M059J (cell line): ENCODE measurements around the gene IER2. TPM values are rescaled to one million over a fixed set of nuclear protein-coding genes. Genes with fewer than 3 reads are reported as not detected.
A peak's percentile ranks its signal among the peaks of the same experiment; 100 is the strongest.

ENCODE experiments used
- DNase-seq: peaks from one replicate; pipeline ENCODE4 v3.0.0-alpha.2; 2012; ENCODE audit warnings: low read depth
- total RNA-seq: library from RNA; depleted of rRNA; stranded (reverse); fragments of >200 nt; shearing (Covaris generic); gene quantifications from 2 replicates; pipeline ENCODE4 v1.2.3, GENCODE V29; 2014

Gene IER2
- total RNA-seq, 1 experiment from 2014 or later = 33.0 TPM

GRCh38 chr19:13118424-13119193 lies 31.6 kb upstream of the IER2 start:
- DNase-seq = peak; percentile 59

GRCh38 chr19:13119627-13120026 lies 30.6 kb upstream of the IER2 start:
- DNase-seq = no peak

- no peak for DNase-seq
Measured at GRCh38 chr19:13120031-13120430, 30.2 kb upstream of the IER2 start.

GRCh38 chr19:13120817-13121216 lies 29.4 kb upstream of the IER2 start:
- DNase-seq = no peak

- no peak for DNase-seq
Measured at GRCh38 chr19:13121551-13122274, 28.5 kb upstream of the IER2 start.

GRCh38 chr19:13122275-13122878 lies 27.8 kb upstream of the IER2 start:
- no peak for DNase-seq

GRCh38 chr19:13122980-13123957 lies 26.9 kb upstream of the IER2 start:
- no peak for DNase-seq

GRCh38 chr19:13127051-13127450 lies 23.2 kb upstream of the IER2 start:
- DNase-seq = no peak

- DNase-seq = no peak
Measured at GRCh38 chr19:13127811-13128575, 22.2 kb upstream of the IER2 start.

GRCh38 chr19:13128583-13128982 lies 21.6 kb upstream of the IER2 start:
- DNase-seq = peak; percentile 35

- no peak for DNase-seq
Measured at GRCh38 chr19:13129384-13129783, 20.8 kb upstream of the IER2 start.

GRCh38 chr19:13130886-13131490 lies 19.2 kb upstream of the IER2 start:
- no peak for DNase-seq

GRCh38 chr19:13132471-13133180 lies 17.6 kb upstream of the IER2 start:
- peak; percentile 86 for DNase-seq

- no peak for DNase-seq
Measured at GRCh38 chr19:13133241-13133870, 16.9 kb upstream of the IER2 start.

GRCh38 chr19:13134626-13135025 lies 15.6 kb upstream of the IER2 start:
- DNase-seq = no peak

- DNase-seq = no peak
Measured at GRCh38 chr19:13135068-13136062, 14.8 kb upstream of the IER2 start.

GRCh38 chr19:13137290-13137794 lies 12.9 kb upstream of the IER2 start:
- no peak for DNase-seq
